K562 (cell line): ENCODE results near the gene DOCK8. TPM values are rescaled to one million over a fixed set of nuclear protein-coding genes. Genes with fewer than 3 reads are reported as not detected.

ENCODE experiments used
- BCOR ChIP-seq: fragments of 450-650 bp; IDR thresholded peaks from 2 replicates; pipeline ENCODE4 v1.6.1; 2016
- CTBP1 ChIP-seq: fragments of 450-650 bp; IDR thresholded peaks from 2 replicates; pipeline ENCODE4 v1.6.1; 2016; ENCODE audit warnings: borderline replicate concordance
- CTCF ChIP-seq, 3 experiments: IDR thresholded peaks in 2 of 3; conservative IDR thresholded peaks in 1 of 3; 2 replicates each; pipeline ENCODE4 v1.5.1; 2011 to 2012; ENCODE audit warnings: low read length in 3 of 3, mild to moderate bottlenecking in 3 of 3, control low read depth in 2 of 3, improper control_type of control experiment in 1 of 3, inconsistent platforms in 1 of 3, low read depth in 1 of 3, mixed read lengths in 1 of 3, moderate library complexity in 1 of 3; ENCODE audit not compliant: insufficient read depth in 2 of 3
- HMGN3 ChIP-seq: IDR thresholded peaks from 2 replicates; pipeline ENCODE4 v1.6.1; 2011; ENCODE audit warnings: borderline replicate concordance, low read depth, mild to moderate bottlenecking, mixed read lengths, low read length; ENCODE audit not compliant: insufficient read length; ENCODE audit errors: extremely low read depth
- L3MBTL2 ChIP-seq: fragments of 450-650 bp; IDR thresholded peaks from 2 replicates; pipeline ENCODE4 v1.6.1; 2016; ENCODE audit warnings: mild to moderate bottlenecking, moderate library complexity
- MAFG ChIP-seq: fragments of 450-650 bp; conservative IDR thresholded peaks from 2 replicates; pipeline ENCODE4 v1.6.1; 2016; ENCODE audit warnings: missing genetic modification characterization, missing compliant biosample characterization
- PRDM10 ChIP-seq: fragments of 450-650 bp; IDR thresholded peaks from 2 replicates; pipeline ENCODE4 v1.6.1; 2018; ENCODE audit not compliant: partially characterized antibody
- RBBP5 ChIP-seq: fragments of 200-600 bp; sonication (generic); IDR thresholded peaks from 2 replicates; pipeline ENCODE4 v1.6.1; 2012; ENCODE audit warnings: borderline replicate concordance, mild to moderate bottlenecking, low read length, control low read depth, inconsistent platforms; ENCODE audit not compliant: insufficient read depth, poor library complexity, severe bottlenecking
- TBP ChIP-seq: optimal IDR thresholded peaks from 2 replicates; pipeline ENCODE3; 2011; ENCODE audit warnings: low read depth, low read length, improper control_type of control experiment
- ZBTB7A ChIP-seq: IDR thresholded peaks from 2 replicates; pipeline ENCODE4 v1.6.1; 2011; ENCODE audit warnings: low read depth, mild to moderate bottlenecking, low read length, moderate library complexity, borderline replicate concordance; ENCODE audit not compliant: control insufficient read depth
- ZNF174 ChIP-seq: fragments of 250-450 bp; sonication (Bioruptor Pico); IDR thresholded peaks from 2 replicates; pipeline ENCODE4 v1.4.0; 2020; ENCODE audit warnings: mild to moderate bottlenecking
- ZNF224 ChIP-seq: sonication (generic); formaldehyde crosslinking; IDR thresholded peaks from 2 replicates; pipeline ENCODE4 v1.8.0; 2022; ENCODE audit warnings: mild to moderate bottlenecking, missing genetic modification reagents
- ZNF512 ChIP-seq: IDR thresholded peaks from 2 replicates; pipeline ENCODE4 v1.6.1; 2016; ENCODE audit warnings: missing genetic modification characterization, missing compliant biosample characterization
- polyA plus RNA-seq, 8 experiments: library from polyadenylated mRNA; depleted of rRNA in 4 of 8; stranded (reverse) in 5 of 8; unstranded in 3 of 8; fragments of >200 nt; fragmentation: Nextera tagmentation in 2 of 8; fragmentation: Illumina TruSeq in 1 of 8; extraction: Ambion mirVana in 2 of 8; extraction: Trizol in 1 of 8; gene quantifications; 2 replicates each; pipeline versions ENCODE4 v1.2.1 to v1.2.3, GENCODE V29; 2011 to 2014; ENCODE audit warnings: inconsistent platforms in 1 of 8, missing spikeins in 1 of 8
- total RNA-seq, 7 experiments: library from RNA; depleted of rRNA in 6 of 7; stranded (reverse); fragments of >200 nt in 6 of 7; fragmentation: Illumina TruSeq in 2 of 7; extraction: Trizol in 2 of 7; gene quantifications; 2 replicates each; pipeline versions ENCODE4 v1.2.1 to v1.2.3, GENCODE V29; 2011 to 2021; ENCODE audit warnings: low replicate concordance in 1 of 7

Gene DOCK8
- total and polyA plus RNA-seq, 9 of the 15 experiments (the other 6 are each of a cell fraction or from before 2014, with no cell fraction given), result 14.4 to 53.8 (median 25.1) TPM

- TF ChIP-seq PRDM10 (peak; percentile 91), HMGN3 (peak; percentile 47), CTBP1 (peak; percentile 96), RBBP5 (peak; percentile 27), CTCF (IDR thresholded peaks at IDR 0.05 in 2 of 3, conservative IDR thresholded peaks at IDR 0.05 in 1 of 3; ENCODE audit: insufficient read depth in 2 of 3, low read depth in 1 of 3, low read length in 3 of 3) (peak; percentile 24 to 55 (median 44); a peak in 4 of 6 replicates), ZNF174 (CRISPR knock-in tag) (no peak), ZNF224 (no peak), MAFG (tag) (no peak), L3MBTL2 (peak; percentile 96), TBP (no peak), ZNF512 (no peak), BCOR (no peak), ZBTB7A (peak; percentile 33; the same call in 1 of the 2 replicates)
Measured at GRCh38 chr9:503881-504852, 289.5 kb downstream of the DOCK8 start, which contains the start of gene KANK1 (continued).
